Heart left ventricle (tissue), 16 donors: ENCODE data around the gene KLHL7. TPM values are rescaled to one million over a fixed set of nuclear protein-coding genes. Genes with fewer than 3 reads are reported as not detected.

Experiments used
- ATAC-seq, 4 donors: fragments of 200-7000 bp; cut with Tn5 transposase; one replicate each; pipeline ENCODE4 v1.9.1; 2020 to 2022; ENCODE audit warnings: moderate library complexity in 4 of 4, mild to moderate bottlenecking in 3 of 4, moderate number of reproducible peaks in 1 of 4
- DNase-seq, 5 donors: peaks; one replicate each; pipeline ENCODE4 v3.0.0-alpha.2; 2020
- H3K27ac ChIP-seq, 12 donors: fragments of 200-600 bp; sonication (generic) in 4 of 12; one replicate each; pipeline versions ENCODE4 v1.5.0 to v1.8.0; 2016 to 2022; ENCODE audit warnings: mild to moderate bottlenecking in 2 of 12
- H3K27me3 ChIP-seq, 9 donors: fragments of 200-600 bp; sonication (generic) in 2 of 9; one replicate each; pipeline versions ENCODE4 v1.5.1 to v1.8.0; 2016 to 2022; ENCODE audit warnings: mild to moderate bottlenecking in 3 of 9
- H3K36me3 ChIP-seq, 9 donors: fragments of 200-600 bp; sonication (generic) in 2 of 9; one replicate each; pipeline versions ENCODE4 v1.5.0 to v1.8.0; 2018 to 2022; ENCODE audit warnings: mild to moderate bottlenecking in 2 of 9
- H3K4me1 ChIP-seq, 12 donors: fragments of 200-600 bp; sonication (generic) in 4 of 12; one replicate each; pipeline versions ENCODE4 v1.5.0 to v1.8.0; 2016 to 2022; ENCODE audit warnings: mild to moderate bottlenecking in 3 of 12
- H3K4me3 ChIP-seq, 12 donors: fragments of 200-600 bp; sonication (generic) in 4 of 12; one replicate each; pipeline versions ENCODE4 v1.5.0 to v1.8.0; 2017 to 2022; ENCODE audit warnings: mild to moderate bottlenecking in 9 of 12, moderate library complexity in 4 of 12
- H3K9me3 ChIP-seq, 12 donors: fragments of 200-600 bp; sonication (generic) in 4 of 12; one replicate each; pipeline versions ENCODE4 v1.5.0 to v1.8.0; 2016 to 2022; ENCODE audit warnings: mild to moderate bottlenecking in 1 of 12
- POLR2A ChIP-seq, 2 donors: fragments of 450-650 bp; IDR thresholded peaks; one replicate each; pipeline ENCODE4 v1.6.1; 2017; ENCODE audit warnings: antibody characterized with exemption in 2 of 2, mild to moderate bottlenecking in 2 of 2, moderate library complexity in 2 of 2
- WGBS, 4 donors: extraction: QIAGEN DNeasy Blood & Tissue Kit in 2 of 4; methylation state at CpG; one replicate each; pipeline versions ENCODE4 v1.1.5 to v1.1.7; 2013 to 2018; 5-methylcytosine and 5-hydroxymethylcytosine counted together
- intact Hi-C, 10 donors: fragments of 100-400 bp; cut with DNase I; formaldehyde crosslinking; loops; one replicate each; pipeline versions ENCODE4 v1.11.1 to v1.14.2; 2022
- polyA plus RNA-seq, 2 donors: library from polyadenylated mRNA; stranded (reverse); fragments of 200-250 nt; gene quantifications; one replicate each; pipeline ENCODE4 v1.2.3, GENCODE V29; 2013
- total RNA-seq, 9 donors: library from RNA; depleted of rRNA in 2 of 9; stranded (reverse); fragments of >200 nt in 2 of 9; fragmentation: NEBNext Ultra II Directional in 3 of 9; extraction: Animal tissue kit (Norgen Biotek cat#: 25700) in 3 of 9; gene quantifications; one replicate each; pipeline versions ENCODE4 v1.1.0 to v1.2.4, GENCODE V29; 2016 to 2023
- TF ChIP-seq, protein P1 (sequence below), 12 donors: fragments of 200-600 bp; sonication (generic) in 4 of 12; IDR thresholded peaks; one replicate each; pipeline versions ENCODE4 v1.5.0 to v1.8.0; 2018 to 2022; ENCODE audit warnings: antibody characterized with exemption in 12 of 12, mild to moderate bottlenecking in 5 of 12
- donor health status: ischemic (EF 13 %, LVEDD 7.1; RV severe dilation, severe dysfunction).
- donor health status: healthy with polysubstance abuse.
- donor health status: DM: no; HTN: yes; CAD: no.
- donor health status: DM: no; HTN: no; CAD: no.
- donor health status: ischemic (EF 25% LVEDD 6.9; RV normal size, moderate dysfunction).
- donor health status: ischemic (EF 25% LVEDD 5.7; RV mildly dilated, moderate dysfunction).
- donor health status: healthy.
- donor health status: DM: yes; HTN: yes; CAD: no.
- donor health status: ischemic (EF 35%, LVEDD 5.7; RV mildly dilated, moderate dysfunction).
- donor health status: nonischemic (EF 11% LVEDD 7.7; RV severe dilation, severe dysfunction).
- donor health status: DM: yes; HTN: yes; CAD: no.
- donor health status: PGD.
- donor health status: ischemic (EF 29% LVEDD 5.4; RV normal size, mild dysfunction).
- donor health status: nonischemic (EF 23%, LVEDD 6.1; RV moderate dilation, normal function).

KLHL7 gene
- total and polyA plus RNA-seq, 11 donors = 48.0 to 159 (median 108) TPM

- peak overlapping the region; percentile 70 to 100 (median 90) for H3K4me3 ChIP-seq
- no peaks in the 10 kb centered on the region for H3K36me3 ChIP-seq
- TF ChIP-seq POLR2A (IDR thresholded peaks at IDR 0.05) = no peak
- TF ChIP-seq, protein P1, sequence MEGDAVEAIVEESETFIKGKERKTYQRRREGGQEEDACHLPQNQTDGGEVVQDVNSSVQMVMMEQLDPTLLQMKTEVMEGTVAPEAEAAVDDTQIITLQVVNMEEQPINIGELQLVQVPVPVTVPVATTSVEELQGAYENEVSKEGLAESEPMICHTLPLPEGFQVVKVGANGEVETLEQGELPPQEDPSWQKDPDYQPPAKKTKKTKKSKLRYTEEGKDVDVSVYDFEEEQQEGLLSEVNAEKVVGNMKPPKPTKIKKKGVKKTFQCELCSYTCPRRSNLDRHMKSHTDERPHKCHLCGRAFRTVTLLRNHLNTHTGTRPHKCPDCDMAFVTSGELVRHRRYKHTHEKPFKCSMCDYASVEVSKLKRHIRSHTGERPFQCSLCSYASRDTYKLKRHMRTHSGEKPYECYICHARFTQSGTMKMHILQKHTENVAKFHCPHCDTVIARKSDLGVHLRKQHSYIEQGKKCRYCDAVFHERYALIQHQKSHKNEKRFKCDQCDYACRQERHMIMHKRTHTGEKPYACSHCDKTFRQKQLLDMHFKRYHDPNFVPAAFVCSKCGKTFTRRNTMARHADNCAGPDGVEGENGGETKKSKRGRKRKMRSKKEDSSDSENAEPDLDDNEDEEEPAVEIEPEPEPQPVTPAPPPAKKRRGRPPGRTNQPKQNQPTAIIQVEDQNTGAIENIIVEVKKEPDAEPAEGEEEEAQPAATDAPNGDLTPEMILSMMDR (IDR thresholded peaks at IDR 0.05) = no peak
- H3K27ac ChIP-seq = peak overlapping the region; percentile 89 to 97 (median 92)
- no peak for DNase-seq
- H3K9me3 ChIP-seq = peaks cover 0 to 7% (median 0%) of the 10 kb centered on the region in 12 donors
- ATAC-seq = no peak
- H3K4me1 ChIP-seq = peaks cover 0 to 54% (median 26%) of the 10 kb centered on the region in 12 donors
- no peaks in the 10 kb centered on the region for H3K27me3 ChIP-seq
- intact Hi-C loops = loop anchor here in 8 of 10 donors (1.0 to 10.0 kb wide), 9 partner anchors 40 to 188 kb away; partner anchors contain the start of genes NUP42 (in 5 of the 8), GPNMB (in 3 of the 8) and MALSU1 (in 1 of the 8)
- WGBS, 4 donors = 11 to 19% (median 16%) methylated on average over 9 of the region's 9 CpGs
These were observed 1.5 kb downstream of the KLHL7 start for GRCh38 chr7:23106823-23107663.

DNA sequence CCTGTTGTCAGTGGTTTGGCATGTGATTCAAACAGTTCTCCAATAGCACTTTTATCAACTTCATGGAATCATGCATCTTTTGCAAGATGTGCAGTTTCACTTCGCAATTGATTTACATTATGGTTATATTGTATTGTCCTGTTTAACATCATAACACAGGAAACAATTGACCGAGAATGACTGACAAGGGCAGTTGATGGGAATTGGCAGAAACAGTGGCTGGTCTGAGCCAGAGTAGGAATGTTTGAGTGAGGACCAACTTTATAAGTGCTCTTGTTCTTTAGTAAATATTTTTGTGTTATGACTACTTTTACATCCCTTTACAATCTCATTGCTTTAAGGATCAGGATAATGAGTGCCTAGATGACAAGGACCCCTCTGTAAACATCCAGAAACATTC lies 2.2 kb downstream of the KLHL7 start:
- 30 to 38% (median 36%) methylated on average over 2 of the region's 2 CpGs for WGBS, 4 donors

GRCh38 chr7:23108995-23109394 lies 3.4 kb downstream of the KLHL7 start:
- TF ChIP-seq POLR2A (IDR thresholded peaks at IDR 0.05) = no peak
- TF ChIP-seq, protein P1 (IDR thresholded peaks at IDR 0.05) = no peak
- H3K36me3 ChIP-seq = no peaks in the 10 kb centered on the region
- H3K27me3 ChIP-seq = no peaks in the 10 kb centered on the region
- WGBS, 4 donors = 64 to 86% (median 70%) methylated on average over 4 of the region's 4 CpGs
- H3K4me3 ChIP-seq = peak overlapping the region in 8 of 12 donors; percentile 70 to 100 (median 91)
- H3K4me1 ChIP-seq = peaks cover 0 to 72% (median 29%) of the 10 kb centered on the region in 12 donors
- H3K27ac ChIP-seq = peak overlapping the region in 2 of 12 donors; percentile 92 to 95
- intact Hi-C loops = loop anchor here in 7 of 10 donors (5.0 to 10.0 kb wide), 7 partner anchors 38 to 186 kb away; partner anchors contain the start of genes NUP42 (in 4 of the 7), GPNMB (in 3 of the 7) and MALSU1 (in 1 of the 7)
- ATAC-seq (no peak), DNase-seq (no peak)
- no peaks in the 10 kb centered on the region for H3K9me3 ChIP-seq

More for the DNA sequence above, 2.2 kb downstream of the KLHL7 start:
- no peaks in the 10 kb centered on the region for H3K36me3 ChIP-seq
- DNase-seq (no peak), ATAC-seq (peak in 3 of 4 donors; percentile 10 to 24 (median 15))
- no peaks in the 10 kb centered on the region for H3K9me3 ChIP-seq
- H3K27ac ChIP-seq = peak overlapping the region in 11 of 12 donors; percentile 4 to 97 (median 92)
- intact Hi-C loops = loop anchor here in 7 of 10 donors (5.0 to 10.0 kb wide), 7 partner anchors 40 to 187 kb away; partner anchors contain the start of genes NUP42 (in 4 of the 7), GPNMB (in 3 of the 7) and MALSU1 (in 1 of the 7)
- TF ChIP-seq, protein P1 (IDR thresholded peaks at IDR 0.05) = no peak
- TF ChIP-seq POLR2A (IDR thresholded peaks at IDR 0.05) = no peak
- H3K4me3 ChIP-seq = peak overlapping the region; percentile 70 to 100 (median 90)
- H3K4me1 ChIP-seq = peaks cover 0 to 61% (median 26%) of the 10 kb centered on the region in 12 donors
- H3K27me3 ChIP-seq = no peaks in the 10 kb centered on the region

GRCh38 chr7:23109470-23109869 lies 3.9 kb downstream of the KLHL7 start:
- H3K4me1 ChIP-seq = peaks cover 0 to 77% (median 31%) of the 10 kb centered on the region in 12 donors
- H3K4me3 ChIP-seq = peak overlapping the region in 7 of 12 donors; percentile 6 to 97 (median 90)
- H3K27me3 ChIP-seq = no peaks in the 10 kb centered on the region
- intact Hi-C loops = loop anchor here in 7 of 10 donors (5.0 to 10.0 kb wide), 7 partner anchors 38 to 185 kb away; partner anchors contain the start of genes NUP42 (in 4 of the 7), GPNMB (in 3 of the 7) and MALSU1 (in 1 of the 7)
- peak overlapping the region in 1 of 12 donors; percentile 30 for H3K27ac ChIP-seq
- ATAC-seq = no peak
- H3K9me3 ChIP-seq = no peaks in the 10 kb centered on the region
- DNase-seq = no peak
- 52 to 72% (median 63%) methylated on average over 1 of the region's 1 CpG for WGBS, 4 donors
- H3K36me3 ChIP-seq = no peaks in the 10 kb centered on the region
- TF ChIP-seq POLR2A (IDR thresholded peaks at IDR 0.05) = no peak
- TF ChIP-seq, protein P1 (IDR thresholded peaks at IDR 0.05) = no peak
